HepG2 (cell line): ENCODE data around the gene TNFRSF6B. TPM values are rescaled to one million over a fixed set of nuclear protein-coding genes. Genes with fewer than 3 reads are reported as not detected.

Experiments used
- ARID3A ChIP-seq: IDR thresholded peaks from 2 replicates; pipeline ENCODE4 v1.6.1; 2012; ENCODE audit warnings: low read depth, low read length, improper control_type of control experiment
- BCL6 ChIP-seq: IDR thresholded peaks from 2 replicates; pipeline ENCODE4 v1.6.1; 2016; ENCODE audit warnings: missing genetic modification reagents, missing compliant biosample characterization
- CC2D1A ChIP-seq: sonication (generic); formaldehyde crosslinking; IDR thresholded peaks from 2 replicates; pipeline ENCODE4 v1.8.1; 2023; ENCODE audit warnings: mild to moderate bottlenecking, missing genetic modification reagents
- CREM ChIP-seq, 2 experiments: sonication (generic) in 1 of 2; formaldehyde crosslinking in 1 of 2; IDR thresholded peaks; 2 replicates each; pipeline versions ENCODE4 v1.4.0 to v1.6.1; 2016 to 2020; ENCODE audit warnings: antibody characterized with exemption in 1 of 2, mild to moderate bottlenecking in 1 of 2, missing genetic modification reagents in 1 of 2
- DNMT1 ChIP-seq: sonication (generic); formaldehyde crosslinking; IDR thresholded peaks from 2 replicates; pipeline ENCODE4 v1.5.1; 2020; ENCODE audit warnings: mild to moderate bottlenecking, missing genetic modification reagents
- GTF3A ChIP-seq: sonication (generic); formaldehyde crosslinking; conservative IDR thresholded peaks from 2 replicates; pipeline ENCODE4 v1.4.0; 2020; ENCODE audit warnings: mild to moderate bottlenecking, missing genetic modification reagents
- HIVEP1 ChIP-seq: sonication (generic); formaldehyde crosslinking; IDR thresholded peaks from 2 replicates; pipeline ENCODE4 v1.4.0; 2020; ENCODE audit warnings: mild to moderate bottlenecking, missing genetic modification reagents
- HOXA3 ChIP-seq: sonication (generic); formaldehyde crosslinking; IDR thresholded peaks from 2 replicates; pipeline ENCODE4 v1.5.0; 2020; ENCODE audit warnings: missing genetic modification reagents
- IKZF1 ChIP-seq: fragments of 450-650 bp; IDR thresholded peaks from 2 replicates; pipeline ENCODE4 v1.7.1; 2016
- KDM5B ChIP-seq: sonication (generic); formaldehyde crosslinking; IDR thresholded peaks from 2 replicates; pipeline ENCODE4 v1.4.0; 2020; ENCODE audit warnings: missing genetic modification reagents, mild to moderate bottlenecking, borderline replicate concordance
- MAX ChIP-seq: IDR thresholded peaks from 2 replicates; pipeline ENCODE4 v1.6.1; 2012; ENCODE audit warnings: inconsistent platforms
- NFIC ChIP-seq: IDR thresholded peaks from 2 replicates; pipeline ENCODE4 v1.6.1; 2012; ENCODE audit warnings: mild to moderate bottlenecking, low read length, inconsistent platforms
- NFKBIZ ChIP-seq: IDR thresholded peaks from 2 replicates; pipeline ENCODE4 v1.6.1; 2018; ENCODE audit warnings: missing genetic modification reagents, missing compliant biosample characterization
- RFX1 ChIP-seq: fragments of 450-650 bp; IDR thresholded peaks from 2 replicates; pipeline ENCODE4 v1.6.1; 2017
- SOX13 ChIP-seq, 3 experiments: fragments of 450-650 bp in 1 of 3; sonication (generic) in 1 of 3; formaldehyde crosslinking in 1 of 3; IDR thresholded peaks in 2 of 3; conservative IDR thresholded peaks in 1 of 3; 2 replicates each; pipeline versions ENCODE4 v1.5.0 to v1.6.1; 2016 to 2020; ENCODE audit warnings: antibody characterized with exemption in 1 of 3, mild to moderate bottlenecking in 1 of 3, missing compliant biosample characterization in 1 of 3, missing genetic modification reagents in 1 of 3, moderate library complexity in 1 of 3
- SUZ12 ChIP-seq: fragments of 150-350 bp; IDR thresholded peaks from 2 replicates; pipeline ENCODE4 v1.6.1; 2014; ENCODE audit warnings: low read depth, low read length
- TBX3 ChIP-seq: fragments of 450-650 bp; IDR thresholded peaks from 2 replicates; pipeline ENCODE4 v1.6.1; 2017; ENCODE audit warnings: antibody characterized with exemption, mild to moderate bottlenecking, inconsistent platforms, borderline replicate concordance
- TFAP4 ChIP-seq: sonication (generic); IDR thresholded peaks from 2 replicates; pipeline ENCODE4 v1.6.1; 2016; ENCODE audit warnings: low read depth, borderline replicate concordance
- ZNF138 ChIP-seq: sonication (generic); formaldehyde crosslinking; IDR thresholded peaks from 2 replicates; pipeline ENCODE4 v1.5.0; 2020; ENCODE audit warnings: mild to moderate bottlenecking, low read depth, missing genetic modification reagents
- ZNF232 ChIP-seq: sonication (generic); formaldehyde crosslinking; IDR thresholded peaks from 2 replicates; pipeline ENCODE4 v1.4.0; 2020; ENCODE audit warnings: missing genetic modification reagents, borderline replicate concordance
- ZNF276 ChIP-seq: sonication (generic); formaldehyde crosslinking; IDR thresholded peaks from 2 replicates; pipeline ENCODE4 v1.4.0; 2020; ENCODE audit warnings: mild to moderate bottlenecking, low read depth, missing genetic modification reagents
- ZNF296 ChIP-seq: sonication (generic); formaldehyde crosslinking; conservative IDR thresholded peaks from 2 replicates; pipeline ENCODE4 v1.5.0; 2020; ENCODE audit warnings: mild to moderate bottlenecking, missing genetic modification reagents
- ZNF30 ChIP-seq: sonication (generic); formaldehyde crosslinking; IDR thresholded peaks from 2 replicates; pipeline ENCODE4 v1.5.0; 2020; ENCODE audit warnings: mild to moderate bottlenecking, missing genetic modification reagents
- ZNF354B ChIP-seq: sonication (generic); formaldehyde crosslinking; IDR thresholded peaks from 2 replicates; pipeline ENCODE4 v1.8.0; 2022; ENCODE audit warnings: mild to moderate bottlenecking, missing genetic modification reagents
- ZNF446 ChIP-seq: sonication (generic); formaldehyde crosslinking; IDR thresholded peaks from 2 replicates; pipeline ENCODE4 v1.5.0; 2020; ENCODE audit warnings: mild to moderate bottlenecking, missing genetic modification reagents
- ZNF510 ChIP-seq: sonication (generic); formaldehyde crosslinking; IDR thresholded peaks from 2 replicates; pipeline ENCODE4 v1.4.0; 2020; ENCODE audit warnings: low read depth, mild to moderate bottlenecking, missing genetic modification reagents
- ZNF777 ChIP-seq: sonication (generic); formaldehyde crosslinking; IDR thresholded peaks from 2 replicates; pipeline ENCODE4 v1.4.0; 2020; ENCODE audit warnings: missing genetic modification reagents
- polyA plus RNA-seq, 8 experiments: library from polyadenylated mRNA; depleted of rRNA in 3 of 8; stranded (reverse) in 7 of 8; unstranded in 1 of 8; fragments of >200 nt; fragmentation: Illumina TruSeq in 4 of 8; extraction: Trizol in 4 of 8; gene quantifications; 2 replicates each; pipeline versions ENCODE4 v1.2.1 to v1.2.3, GENCODE V29; 2011 to 2016; ENCODE audit warnings: low read depth in 4 of 8, missing spikeins in 1 of 8, mixed read lengths in 1 of 8; ENCODE audit not compliant: insufficient read depth in 1 of 8
- total RNA-seq, 5 experiments: library from RNA; depleted of rRNA; stranded (reverse); fragments of >200 nt; fragmentation: Illumina TruSeq; extraction: Trizol; gene quantifications; 2 replicates each; pipeline ENCODE4 v1.2.3, GENCODE V29; 2016; ENCODE audit warnings: low read depth in 1 of 5

The TNFRSF6B gene
- total and polyA plus RNA-seq, 2 of the 13 experiments (the other 11 are each of a cell fraction or from before 2014, with no cell fraction given), result 0.24 TPM; not detected in 1

GRCh38 chr20:63652192-63652980, 44.1 kb upstream of the TNFRSF6B start (continued):
- peak; percentile 71 for TF ChIP-seq HOXA3 (CRISPR knock-in tag)
- no peak for TF ChIP-seq CC2D1A
- TF ChIP-seq ZNF446 (CRISPR knock-in tag), result no peak
- TF ChIP-seq ZNF354B, result 0 out of 2 replicates have a peak, but pooled peaks have one; percentile 72
- TF ChIP-seq ZNF276 (CRISPR knock-in tag), result no peak
- no peak for TF ChIP-seq ZNF30 (CRISPR knock-in tag)
- no peak for TF ChIP-seq SOX13 (IDR thresholded peaks at IDR 0.05)
- TF ChIP-seq SOX13 (CRISPR knock-in tag; conservative IDR thresholded peaks at IDR 0.05 in 1 of 2, IDR thresholded peaks at IDR 0.05 in 1 of 2), result peak in 1 of 2 experiments; percentile 20; a peak in 1 of 4 replicates
- no peak for TF ChIP-seq NFIC
- TF ChIP-seq RFX1, result no peak
- TF ChIP-seq ARID3A, result no peak
- peak; percentile 86 for TF ChIP-seq ZNF777 (CRISPR knock-in tag)
- no peak for TF ChIP-seq CREM (IDR thresholded peaks at IDR 0.05)
- no peak for TF ChIP-seq CREM (CRISPR knock-in tag; IDR thresholded peaks at IDR 0.05)
- TF ChIP-seq ZNF138 (CRISPR knock-in tag), result no peak
- TF ChIP-seq BCL6 (CRISPR knock-in tag), result peak; percentile 24; the same call in 1 of the 2 replicates
- TF ChIP-seq TFAP4, result peak; percentile 28; the same call in 1 of the 2 replicates
- peak; percentile 51; the same call in 1 of the 2 replicates for TF ChIP-seq ZNF232 (CRISPR knock-in tag)
- no peak for TF ChIP-seq IKZF1
- TF ChIP-seq ZNF510 (CRISPR knock-in tag), result no peak
- TF ChIP-seq SUZ12, result no peak
- TF ChIP-seq MAX, result peak; percentile 84; the same call in 1 of the 2 replicates
- TF ChIP-seq HIVEP1 (CRISPR knock-in tag), result no peak
- TF ChIP-seq GTF3A (CRISPR knock-in tag), result no peak
- 0 out of 2 replicates have a peak, but pooled peaks have one; percentile 57 for TF ChIP-seq ZNF296 (CRISPR knock-in tag)
- peak; percentile 43 for TF ChIP-seq KDM5B
- no peak for TF ChIP-seq DNMT1 (CRISPR knock-in tag)
- TF ChIP-seq TBX3, result no peak
- no peak for TF ChIP-seq NFKBIZ (CRISPR knock-in tag)
